Measurements from ENCODE around the gene AMBRA1.

DNA sequence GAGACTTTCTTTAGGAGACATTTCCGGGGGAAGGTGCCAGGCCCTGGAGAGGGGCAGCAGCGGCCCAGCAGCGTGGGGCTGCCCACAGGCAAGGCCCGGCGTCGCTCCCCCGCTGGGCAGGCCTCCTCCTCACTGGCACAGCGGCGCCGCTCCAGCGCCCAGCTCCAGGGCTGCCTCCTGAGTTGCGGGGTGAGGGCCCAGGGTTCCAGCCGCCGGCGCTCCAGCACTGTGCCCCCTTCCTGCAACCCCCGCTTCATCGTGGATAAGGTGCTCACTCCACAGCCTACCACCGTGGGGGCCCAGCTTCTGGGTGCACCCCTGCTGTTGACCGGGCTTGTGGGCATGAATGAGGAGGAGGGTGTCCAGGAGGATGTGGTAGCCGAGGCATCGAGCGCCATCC is 227.6 kb downstream of the AMBRA1 start:
- TF ChIP-seq, protein P1, sequence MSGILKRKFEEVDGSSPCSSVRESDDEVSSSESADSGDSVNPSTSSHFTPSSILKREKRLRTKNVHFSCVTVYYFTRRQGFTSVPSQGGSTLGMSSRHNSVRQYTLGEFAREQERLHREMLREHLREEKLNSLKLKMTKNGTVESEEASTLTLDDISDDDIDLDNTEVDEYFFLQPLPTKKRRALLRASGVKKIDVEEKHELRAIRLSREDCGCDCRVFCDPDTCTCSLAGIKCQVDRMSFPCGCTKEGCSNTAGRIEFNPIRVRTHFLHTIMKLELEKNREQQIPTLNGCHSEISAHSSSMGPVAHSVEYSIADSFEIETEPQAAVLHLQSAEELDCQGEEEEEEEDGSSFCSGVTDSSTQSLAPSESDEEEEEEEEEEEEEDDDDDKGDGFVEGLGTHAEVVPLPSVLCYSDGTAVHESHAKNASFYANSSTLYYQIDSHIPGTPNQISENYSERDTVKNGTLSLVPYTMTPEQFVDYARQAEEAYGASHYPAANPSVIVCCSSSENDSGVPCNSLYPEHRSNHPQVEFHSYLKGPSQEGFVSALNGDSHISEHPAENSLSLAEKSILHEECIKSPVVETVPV (CRISPR knock-in tag; IDR thresholded peaks at IDR 0.05), result no peak
- TF ChIP-seq ARNTL (CRISPR knock-in tag; IDR thresholded peaks at IDR 0.05; ENCODE audit: borderline replicate concordance, low read depth), result no peak
- TF ChIP-seq, protein P2, sequence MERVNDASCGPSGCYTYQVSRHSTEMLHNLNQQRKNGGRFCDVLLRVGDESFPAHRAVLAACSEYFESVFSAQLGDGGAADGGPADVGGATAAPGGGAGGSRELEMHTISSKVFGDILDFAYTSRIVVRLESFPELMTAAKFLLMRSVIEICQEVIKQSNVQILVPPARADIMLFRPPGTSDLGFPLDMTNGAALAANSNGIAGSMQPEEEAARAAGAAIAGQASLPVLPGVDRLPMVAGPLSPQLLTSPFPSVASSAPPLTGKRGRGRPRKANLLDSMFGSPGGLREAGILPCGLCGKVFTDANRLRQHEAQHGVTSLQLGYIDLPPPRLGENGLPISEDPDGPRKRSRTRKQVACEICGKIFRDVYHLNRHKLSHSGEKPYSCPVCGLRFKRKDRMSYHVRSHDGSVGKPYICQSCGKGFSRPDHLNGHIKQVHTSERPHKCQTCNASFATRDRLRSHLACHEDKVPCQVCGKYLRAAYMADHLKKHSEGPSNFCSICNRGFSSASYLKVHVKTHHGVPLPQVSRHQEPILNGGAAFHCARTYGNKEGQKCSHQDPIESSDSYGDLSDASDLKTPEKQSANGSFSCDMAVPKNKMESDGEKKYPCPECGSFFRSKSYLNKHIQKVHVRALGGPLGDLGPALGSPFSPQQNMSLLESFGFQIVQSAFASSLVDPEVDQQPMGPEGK (CRISPR knock-in tag; IDR thresholded peaks at IDR 0.05; ENCODE audit: borderline replicate concordance), result no peak
- TF ChIP-seq, protein P3, sequence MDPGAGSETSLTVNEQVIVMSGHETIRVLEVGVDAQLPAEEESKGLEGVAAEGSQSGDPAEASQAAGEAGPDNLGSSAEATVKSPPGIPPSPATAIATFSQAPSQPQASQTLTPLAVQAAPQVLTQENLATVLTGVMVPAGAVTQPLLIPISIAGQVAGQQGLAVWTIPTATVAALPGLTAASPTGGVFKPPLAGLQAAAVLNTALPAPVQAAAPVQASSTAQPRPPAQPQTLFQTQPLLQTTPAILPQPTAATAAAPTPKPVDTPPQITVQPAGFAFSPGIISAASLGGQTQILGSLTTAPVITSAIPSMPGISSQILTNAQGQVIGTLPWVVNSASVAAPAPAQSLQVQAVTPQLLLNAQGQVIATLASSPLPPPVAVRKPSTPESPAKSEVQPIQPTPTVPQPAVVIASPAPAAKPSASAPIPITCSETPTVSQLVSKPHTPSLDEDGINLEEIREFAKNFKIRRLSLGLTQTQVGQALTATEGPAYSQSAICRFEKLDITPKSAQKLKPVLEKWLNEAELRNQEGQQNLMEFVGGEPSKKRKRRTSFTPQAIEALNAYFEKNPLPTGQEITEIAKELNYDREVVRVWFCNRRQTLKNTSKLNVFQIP (CRISPR knock-in tag; IDR thresholded peaks at IDR 0.05; ENCODE audit: borderline replicate concordance, low read depth), result no peak
- TF ChIP-seq, protein P4, sequence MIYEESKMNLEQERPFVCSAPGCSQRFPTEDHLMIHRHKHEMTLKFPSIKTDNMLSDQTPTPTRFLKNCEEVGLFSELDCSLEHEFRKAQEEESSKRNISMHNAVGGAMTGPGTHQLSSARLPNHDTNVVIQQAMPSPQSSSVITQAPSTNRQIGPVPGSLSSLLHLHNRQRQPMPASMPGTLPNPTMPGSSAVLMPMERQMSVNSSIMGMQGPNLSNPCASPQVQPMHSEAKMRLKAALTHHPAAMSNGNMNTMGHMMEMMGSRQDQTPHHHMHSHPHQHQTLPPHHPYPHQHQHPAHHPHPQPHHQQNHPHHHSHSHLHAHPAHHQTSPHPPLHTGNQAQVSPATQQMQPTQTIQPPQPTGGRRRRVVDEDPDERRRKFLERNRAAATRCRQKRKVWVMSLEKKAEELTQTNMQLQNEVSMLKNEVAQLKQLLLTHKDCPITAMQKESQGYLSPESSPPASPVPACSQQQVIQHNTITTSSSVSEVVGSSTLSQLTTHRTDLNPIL (CRISPR knock-in tag; IDR thresholded peaks at IDR 0.05; ENCODE audit: low read depth), result no peak
- TF ChIP-seq OSR1 (CRISPR knock-in tag; IDR thresholded peaks at IDR 0.05), result no peak
- no peak for TF ChIP-seq ZC3H10 (CRISPR knock-in tag; IDR thresholded peaks at IDR 0.05)
- TF ChIP-seq ESRRG (CRISPR knock-in tag; IDR thresholded peaks at IDR 0.05), result no peak
- no peak for TF ChIP-seq TOX (CRISPR knock-in tag; IDR thresholded peaks at IDR 0.05; ENCODE audit: borderline replicate concordance)
- TF ChIP-seq ZNF565 (CRISPR knock-in tag; conservative IDR thresholded peaks at IDR 0.05; ENCODE audit: low read depth), result no peak
- no peak for TF ChIP-seq ZFP30 (CRISPR knock-in tag; IDR thresholded peaks at IDR 0.05)
- no peak for TF ChIP-seq RARB (CRISPR knock-in tag; IDR thresholded peaks at IDR 0.05)
- TF ChIP-seq, protein P5, sequence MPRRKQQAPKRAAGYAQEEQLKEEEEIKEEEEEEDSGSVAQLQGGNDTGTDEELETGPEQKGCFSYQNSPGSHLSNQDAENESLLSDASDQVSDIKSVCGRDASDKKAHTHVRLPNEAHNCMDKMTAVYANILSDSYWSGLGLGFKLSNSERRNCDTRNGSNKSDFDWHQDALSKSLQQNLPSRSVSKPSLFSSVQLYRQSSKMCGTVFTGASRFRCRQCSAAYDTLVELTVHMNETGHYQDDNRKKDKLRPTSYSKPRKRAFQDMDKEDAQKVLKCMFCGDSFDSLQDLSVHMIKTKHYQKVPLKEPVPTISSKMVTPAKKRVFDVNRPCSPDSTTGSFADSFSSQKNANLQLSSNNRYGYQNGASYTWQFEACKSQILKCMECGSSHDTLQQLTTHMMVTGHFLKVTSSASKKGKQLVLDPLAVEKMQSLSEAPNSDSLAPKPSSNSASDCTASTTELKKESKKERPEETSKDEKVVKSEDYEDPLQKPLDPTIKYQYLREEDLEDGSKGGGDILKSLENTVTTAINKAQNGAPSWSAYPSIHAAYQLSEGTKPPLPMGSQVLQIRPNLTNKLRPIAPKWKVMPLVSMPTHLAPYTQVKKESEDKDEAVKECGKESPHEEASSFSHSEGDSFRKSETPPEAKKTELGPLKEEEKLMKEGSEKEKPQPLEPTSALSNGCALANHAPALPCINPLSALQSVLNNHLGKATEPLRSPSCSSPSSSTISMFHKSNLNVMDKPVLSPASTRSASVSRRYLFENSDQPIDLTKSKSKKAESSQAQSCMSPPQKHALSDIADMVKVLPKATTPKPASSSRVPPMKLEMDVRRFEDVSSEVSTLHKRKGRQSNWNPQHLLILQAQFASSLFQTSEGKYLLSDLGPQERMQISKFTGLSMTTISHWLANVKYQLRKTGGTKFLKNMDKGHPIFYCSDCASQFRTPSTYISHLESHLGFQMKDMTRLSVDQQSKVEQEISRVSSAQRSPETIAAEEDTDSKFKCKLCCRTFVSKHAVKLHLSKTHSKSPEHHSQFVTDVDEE (CRISPR knock-in tag; IDR thresholded peaks at IDR 0.05), result no peak
- no peak for TF ChIP-seq ISL1 (CRISPR knock-in tag; IDR thresholded peaks at IDR 0.05)

All from SK-N-SH treated with all-trans-retinoic acid at 6 μM for 48 hours (cell line).